Testis (tissue), 3 donors: ENCODE measurements around the gene SIX5. TPM values are rescaled to one million over a fixed set of nuclear protein-coding genes. Genes with fewer than 3 reads are reported as not detected.

Experiments
- DNase-seq: peaks from one replicate; pipeline ENCODE4 v3.0.0-alpha.2; 2019
- H3K27ac ChIP-seq, 2 donors: fragments of 200-600 bp; sonication (generic); one replicate each; pipeline ENCODE4 v1.5.1; 2019
- H3K27me3 ChIP-seq: fragments of 200-600 bp; sonication (generic); one replicate; pipeline ENCODE4 v1.5.1; 2019
- H3K36me3 ChIP-seq: fragments of 200-600 bp; sonication (generic); one replicate; pipeline ENCODE4 v1.5.1; 2017; ENCODE audit warnings: low read depth; ENCODE audit errors: missing control alignments
- H3K4me1 ChIP-seq: fragments of 200-600 bp; sonication (generic); one replicate; pipeline ENCODE4 v1.5.1; 2019
- H3K4me3 ChIP-seq, 2 donors: fragments of 200-600 bp; sonication (generic); one replicate each; pipeline ENCODE4 v1.5.1; 2017 to 2019
- H3K9me3 ChIP-seq: fragments of 200-600 bp; sonication (generic); one replicate; pipeline ENCODE4 v1.5.1; 2017
- CTCF ChIP-seq, 3 experiments: fragments of 450-650 bp in 2 of 3; fragments of 200-600 bp in 1 of 3; sonication (generic) in 1 of 3; IDR thresholded peaks; one replicate each; pipeline ENCODE4 v1.5.1; 2016 to 2019; ENCODE audit warnings: antibody characterized with exemption in 3 of 3, mild to moderate bottlenecking in 2 of 3, moderate library complexity in 1 of 3
- POLR2A ChIP-seq: fragments of 450-650 bp; IDR thresholded peaks from one replicate; pipeline ENCODE4 v1.6.1; 2017; ENCODE audit warnings: antibody characterized with exemption, mild to moderate bottlenecking, moderate library complexity
- WGBS, 2 donors: methylation state at CpG; one replicate each; pipeline ENCODE4 v1.1.5; 2018; 5-methylcytosine and 5-hydroxymethylcytosine counted together
- intact Hi-C: fragments of 100-400 bp; cut with DNase I; formaldehyde crosslinking; loops from one replicate; pipeline ENCODE4 v1.15.1; 2023; ENCODE audit warnings: low total_unique reads
- polyA plus RNA-seq: library from polyadenylated mRNA; stranded (reverse); fragments of 350-450 nt; fragmentation: Illumina TruSeq; extraction: RNeasy Lipid Tissue Mini Kit (QIAGEN cat#74804); gene quantifications from one replicate; pipeline ENCODE4 v1.2.3, GENCODE V29; 2014; ENCODE audit warnings: low read depth, low replicate concordance; ENCODE audit not compliant: insufficient read depth
- total RNA-seq, 2 donors: library from RNA; depleted of rRNA; stranded (reverse); fragments of >200 nt; gene quantifications; one replicate each; pipeline ENCODE4 v1.2.3, GENCODE V29; 2016

Gene SIX5
- total and polyA plus RNA-seq, 3 donors from 2014 or later: 12.9 to 19.4 (median 16.1) TPM

GRCh38 chr19:45762870-45763631 lies 6.0 kb downstream of the SIX5 start:
- WGBS, 2 donors: 89 to 92% methylated on average over 9 to 15 of the region's 15 CpGs
- H3K4me1 ChIP-seq: peaks cover 34% of the 10 kb centered on the region
- H3K4me3 ChIP-seq: no peak overlapping the region
- H3K27ac ChIP-seq: no peak overlapping the region
- no peaks in the 10 kb centered on the region for H3K9me3 ChIP-seq
- H3K36me3 ChIP-seq: no peaks in the 10 kb centered on the region
- no peak for DNase-seq
- no peak for TF ChIP-seq CTCF (IDR thresholded peaks at IDR 0.05)
- no peak for TF ChIP-seq POLR2A
- no peaks in the 10 kb centered on the region for H3K27me3 ChIP-seq
- intact Hi-C loops: no loop called here

GRCh38 chr19:45761714-45762113 lies 7.3 kb downstream of the SIX5 start:
- Histone ChIP-seq H3K27ac (no peak overlapping the region), H3K9me3 (no peaks in the 10 kb centered on the region), H3K4me1 (peaks cover 30% of the 10 kb centered on the region), H3K36me3 (no peaks in the 10 kb centered on the region), H3K4me3 (no peak overlapping the region), H3K27me3 (no peaks in the 10 kb centered on the region)
- intact Hi-C loops: no loop called here
- TF ChIP-seq POLR2A (no peak), CTCF (IDR thresholded peaks at IDR 0.05) (no peak)
- 93 to 97% methylated on average over 11 to 17 of the region's 17 CpGs for WGBS, 2 donors
- no peak for DNase-seq

- Histone ChIP-seq H3K4me3 (no peak overlapping the region), H3K36me3 (no peaks in the 10 kb centered on the region), H3K9me3 (no peaks in the 10 kb centered on the region), H3K27me3 (no peaks in the 10 kb centered on the region), H3K27ac (no peak overlapping the region), H3K4me1 (peaks cover 6% of the 10 kb centered on the region)
- WGBS, 2 donors: 81 to 90% methylated on average over 4 to 9 of the region's 9 CpGs
- intact Hi-C loops: no loop called here
- no peak for DNase-seq
- no peak for TF ChIP-seq POLR2A
- no peak for TF ChIP-seq CTCF (IDR thresholded peaks at IDR 0.05)
Observed at GRCh38 chr19:45758921-45759320, 10.1 kb downstream of the SIX5 start.

- H3K4me3 ChIP-seq: no peak overlapping the region
- no peaks in the 10 kb centered on the region for H3K36me3 ChIP-seq
- no peaks in the 10 kb centered on the region for H3K9me3 ChIP-seq
- H3K4me1 ChIP-seq: no peaks in the 10 kb centered on the region
- intact Hi-C loops: no loop called here
- no peaks in the 10 kb centered on the region for H3K27me3 ChIP-seq
- 82 to 86% methylated on average over 9 of the region's 9 CpGs for WGBS, 2 donors
- no peak overlapping the region for H3K27ac ChIP-seq
- TF ChIP-seq CTCF (IDR thresholded peaks at IDR 0.05) (no peak), POLR2A (no peak)
- no peak for DNase-seq
Observed at GRCh38 chr19:45757695-45758094, 11.4 kb downstream of the SIX5 start.

GRCh38 chr19:45754323-45754722 lies 14.7 kb downstream of the SIX5 start:
- H3K4me1 ChIP-seq: no peaks in the 10 kb centered on the region
- no peaks in the 10 kb centered on the region for H3K36me3 ChIP-seq
- H3K27ac ChIP-seq: no peak overlapping the region
- DNase-seq: no peak
- no peaks in the 10 kb centered on the region for H3K27me3 ChIP-seq
- intact Hi-C loops: no loop called here
- no peak overlapping the region for H3K4me3 ChIP-seq
- no peaks in the 10 kb centered on the region for H3K9me3 ChIP-seq
- WGBS, 2 donors: 96% methylated on average over 8 of the region's 8 CpGs; no CpG with 5 or more reads in 1 of the 2 donors
- TF ChIP-seq CTCF (IDR thresholded peaks at IDR 0.05) (no peak), POLR2A (no peak)
